ENCODE measurements around the gene ST8SIA4. TPM values are rescaled to one million over a fixed set of nuclear protein-coding genes. Genes with fewer than 3 reads are reported as not detected.
"Not testable (repeated sequence)": the region's sequence is repeated elsewhere in the genome, so short reads cannot be mapped to it uniquely, and the experiment has no call there.

ST8SIA4 gene
- total RNA-seq, 1 donor from 2014 or later: 9.4 TPM

DNA sequence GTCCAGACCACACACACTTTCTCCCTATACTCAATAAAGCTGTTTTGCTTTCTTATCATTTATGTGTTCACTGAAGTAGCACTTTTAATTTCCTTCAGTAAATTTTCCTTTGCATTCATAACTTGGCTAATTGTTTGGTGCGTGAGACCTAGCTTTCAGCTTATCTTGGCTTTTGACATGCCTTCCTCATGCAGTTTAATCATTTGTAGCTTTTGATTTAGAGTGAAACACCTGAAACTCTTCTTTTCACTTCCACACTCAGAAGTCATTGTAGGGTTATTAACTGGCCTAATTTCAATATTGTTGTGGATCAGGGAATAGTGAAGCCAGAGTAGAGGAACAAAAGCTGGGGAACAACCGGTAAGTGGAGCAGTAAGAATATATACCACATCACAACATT, 114.7 kb downstream of the ST8SIA4 start:
- DNase-seq (ENCODE audit: low spot score): no peak

DNA sequence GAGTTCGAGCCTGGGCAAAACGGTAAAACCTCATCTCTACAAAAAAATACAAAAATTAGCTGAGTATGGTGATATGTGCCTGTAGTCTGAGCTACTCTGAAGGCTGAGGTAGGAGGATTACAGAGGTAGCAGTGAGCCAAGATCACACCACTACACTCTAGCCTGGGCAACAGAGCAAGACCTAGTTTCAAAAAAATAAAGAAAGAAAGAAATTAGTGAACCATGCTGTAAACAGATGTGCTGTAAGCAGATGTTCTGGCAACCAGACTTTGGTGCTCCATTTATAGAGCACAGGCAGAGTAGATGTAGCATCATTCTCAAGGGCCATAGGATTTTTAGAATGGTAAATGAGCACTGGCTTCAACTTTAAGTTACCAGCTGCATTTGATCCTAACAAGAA, 115.4 kb downstream of the ST8SIA4 start:
- DNase-seq (ENCODE audit: low spot score): no peak

DNA sequence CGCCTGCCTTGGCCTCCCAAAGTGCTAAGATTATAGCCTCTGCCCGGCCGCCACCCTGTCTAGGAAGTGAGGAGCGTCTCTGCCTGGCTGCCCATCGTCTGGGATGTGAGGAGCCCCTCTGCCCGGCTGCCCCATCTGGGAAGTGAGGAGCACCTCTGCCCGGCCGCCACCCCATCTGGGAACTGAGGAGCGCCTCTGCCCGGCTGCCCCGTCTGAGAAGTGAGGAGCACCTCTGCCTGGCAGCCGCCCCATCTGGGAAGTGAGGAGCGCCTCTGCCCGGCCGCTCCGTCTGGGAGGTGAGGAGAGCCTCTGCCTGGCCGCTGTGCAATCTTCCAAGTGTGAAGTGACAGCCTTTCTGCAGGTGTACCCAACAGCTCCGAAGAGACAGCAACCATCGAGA, 117.5 kb downstream of the ST8SIA4 start:
- not testable (repeated sequence) for DNase-seq (ENCODE audit: low spot score)

DNA sequence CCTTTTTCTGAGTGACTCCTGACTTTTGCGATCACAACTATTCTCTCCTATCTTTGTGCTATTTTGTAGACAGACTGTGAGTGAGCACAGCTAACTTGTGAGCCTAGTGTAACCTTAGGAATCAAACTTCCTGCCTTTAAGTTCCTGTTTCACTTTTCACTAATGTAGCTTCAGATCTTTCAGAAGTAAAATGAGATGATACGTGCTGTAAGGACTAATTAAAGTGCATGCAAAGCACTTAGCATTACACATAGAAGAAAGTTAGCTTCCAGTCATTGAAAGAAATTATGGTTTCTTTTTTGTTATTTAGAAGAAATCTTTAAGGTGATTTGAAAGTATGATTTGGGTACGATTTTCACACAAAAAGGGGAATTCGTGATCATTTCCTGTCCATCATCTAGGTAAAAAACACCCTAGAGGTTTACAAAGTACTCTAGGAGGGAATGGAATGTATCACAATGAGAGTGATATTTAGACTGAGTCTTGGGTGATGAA, 122.7 kb downstream of the ST8SIA4 start:
- no peak for DNase-seq (ENCODE audit: low spot score)

DNA sequence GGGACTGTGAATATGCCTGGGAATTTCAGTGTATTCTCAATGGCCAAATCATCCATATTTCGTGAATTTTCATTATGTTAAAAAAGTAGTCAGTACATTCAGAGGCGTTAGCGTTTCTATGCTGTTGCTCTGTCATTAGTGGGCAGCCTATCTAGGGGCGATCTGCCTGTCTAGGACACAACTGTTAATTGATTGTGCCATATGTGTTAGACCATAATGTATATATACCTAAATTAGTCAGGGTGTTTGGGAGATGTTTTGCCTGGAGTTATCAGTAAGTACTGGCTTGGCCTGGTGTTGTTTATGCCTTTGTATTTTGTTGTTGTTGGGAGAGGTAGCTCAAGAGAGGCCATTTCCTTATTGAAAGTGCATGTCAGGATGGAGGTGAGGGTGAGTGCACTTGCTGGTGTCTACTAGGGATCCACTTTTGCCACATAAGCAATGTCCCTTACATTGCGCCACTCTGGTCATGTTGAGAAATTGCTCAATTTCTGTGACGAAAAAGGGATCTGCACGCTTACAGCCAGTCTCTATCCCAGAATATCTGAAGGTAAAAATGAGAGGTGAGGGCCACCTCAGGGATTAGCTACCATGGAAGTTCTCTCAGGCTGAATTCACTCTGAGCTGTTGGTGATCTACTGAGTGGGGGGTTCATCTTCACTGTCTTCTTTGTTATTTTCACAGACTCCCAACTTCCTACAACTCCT, 123.3 kb downstream of the ST8SIA4 start:
- DNase-seq (ENCODE audit: low spot score): peak; percentile 38

DNA sequence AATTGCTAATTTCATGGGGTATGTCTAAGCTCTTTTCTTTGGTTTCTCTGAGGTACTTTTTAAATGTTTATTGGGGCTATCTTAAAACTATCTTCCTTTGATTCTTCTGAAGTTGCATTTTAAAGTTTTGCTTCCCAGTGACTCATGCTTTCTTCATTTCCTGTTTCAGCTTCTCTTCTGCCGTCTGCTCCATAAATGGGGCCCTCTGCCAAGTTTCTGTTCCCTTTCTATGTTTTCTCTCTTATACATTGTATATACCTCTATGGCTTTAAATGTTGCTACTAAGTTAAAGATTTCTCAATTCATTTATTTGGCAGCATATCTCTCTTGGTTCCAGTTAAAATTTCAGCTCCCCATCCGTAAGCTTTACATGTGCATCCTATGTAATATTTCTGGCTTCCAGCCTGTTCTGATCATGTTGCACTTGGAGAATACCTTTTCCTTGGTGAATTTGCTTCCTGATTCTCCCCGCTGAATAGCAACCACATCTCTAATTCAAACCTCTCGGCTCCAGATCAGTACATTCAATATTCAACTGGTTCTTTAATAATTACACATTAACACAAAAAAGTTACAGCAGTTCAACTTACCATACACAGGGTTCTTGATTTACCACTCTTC, 125.3 kb downstream of the ST8SIA4 start:
- peak; percentile 38 for DNase-seq (ENCODE audit: low spot score)

DNA sequence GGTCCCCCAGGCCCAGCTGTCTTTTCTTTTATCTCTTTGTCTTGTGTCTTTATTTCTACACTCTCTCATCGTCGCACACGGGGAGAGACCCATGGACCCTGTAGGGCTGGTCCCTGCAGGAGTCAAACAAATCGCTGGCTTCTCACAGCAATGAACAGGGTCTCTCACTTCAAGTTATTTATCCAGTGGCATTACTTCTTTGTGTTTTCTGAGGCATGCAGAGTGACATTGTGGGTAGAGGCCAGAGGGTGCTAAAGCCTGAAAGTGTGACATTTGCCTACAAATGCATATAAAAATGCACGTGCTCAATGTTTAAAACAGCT, 127.6 kb downstream of the ST8SIA4 start:
- DNase-seq (ENCODE audit: low spot score): no peak

DNA sequence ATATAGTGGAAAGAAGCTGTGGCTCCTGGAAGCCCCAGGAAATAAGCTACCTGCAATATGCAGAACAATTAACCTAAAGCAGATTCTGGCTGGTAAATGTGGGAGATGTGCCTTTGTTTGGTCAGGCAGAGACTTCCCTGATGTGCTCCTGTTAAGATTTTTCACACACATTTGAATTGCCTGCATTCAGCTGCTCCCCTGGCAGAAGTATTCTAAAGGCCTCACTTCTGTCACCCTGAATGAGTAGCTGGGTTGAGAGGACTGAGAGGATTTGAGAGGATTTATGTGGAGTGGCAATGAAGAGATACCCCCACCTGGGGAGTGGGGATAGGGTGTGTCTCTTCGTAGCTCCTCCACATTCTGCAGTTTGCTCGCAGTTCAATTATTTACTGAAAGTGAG, 130.5 kb downstream of the ST8SIA4 start:
- no peak for DNase-seq (ENCODE audit: low spot score)

DNA sequence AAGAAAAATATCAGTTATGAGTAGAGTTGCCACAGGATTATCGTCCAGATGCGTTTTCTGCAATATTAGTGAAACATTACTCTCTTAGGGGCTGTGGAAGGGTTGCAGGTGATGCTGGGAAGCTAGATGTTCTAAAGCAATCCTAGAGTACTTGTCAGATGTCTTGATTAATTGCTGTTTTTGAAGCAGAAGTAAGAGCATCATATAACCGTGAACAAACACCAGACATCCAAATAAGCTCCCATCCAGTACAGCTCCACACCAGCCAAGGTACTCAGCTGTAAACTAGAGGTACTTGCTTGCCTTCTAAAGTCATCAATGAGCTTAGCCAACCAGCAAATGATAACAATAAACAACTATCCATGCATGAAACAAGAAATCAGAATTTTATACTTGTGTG, 131.1 kb downstream of the ST8SIA4 start:
- DNase-seq (ENCODE audit: low spot score): no peak

DNA sequence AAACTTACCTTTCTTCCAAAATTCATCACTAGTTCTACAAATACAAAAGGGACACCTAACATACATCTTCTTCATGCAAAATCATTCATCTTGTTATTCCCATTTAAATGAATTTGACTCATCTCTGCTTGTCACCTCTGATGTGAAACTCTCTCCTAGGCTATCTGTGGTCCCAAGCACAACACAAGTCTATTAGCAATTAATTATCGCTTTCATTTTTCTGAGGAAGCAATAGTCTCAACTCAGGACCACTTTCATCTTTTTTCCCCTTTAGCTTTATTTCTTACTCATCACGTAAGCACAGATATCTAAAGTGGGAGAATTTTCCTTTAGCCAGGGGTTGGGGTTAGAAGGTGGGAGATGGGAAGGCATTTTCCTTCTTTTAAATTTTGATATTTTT, 131.9 kb downstream of the ST8SIA4 start:
- no peak for DNase-seq (ENCODE audit: low spot score)

DNA sequence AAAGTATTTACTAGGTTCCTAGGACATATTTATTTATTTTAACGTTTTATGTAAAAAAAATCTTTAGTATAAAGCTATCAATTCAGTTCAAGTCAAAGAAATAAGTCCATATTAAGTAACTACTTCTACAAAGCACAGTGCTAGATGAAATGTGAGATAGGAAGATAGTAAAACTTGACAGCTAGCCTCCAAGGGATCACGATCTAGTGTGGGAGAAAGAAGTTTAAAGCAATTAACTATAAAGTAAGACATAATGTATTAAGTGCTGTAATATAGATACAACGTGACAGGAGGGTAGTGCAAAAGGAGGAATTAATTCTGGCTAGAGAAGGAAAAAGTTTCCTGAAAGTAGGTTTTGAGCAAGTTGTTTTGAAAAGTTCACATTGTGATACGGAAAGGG, 134.9 kb downstream of the ST8SIA4 start:
- DNase-seq (ENCODE audit: low spot score): no peak

DNA sequence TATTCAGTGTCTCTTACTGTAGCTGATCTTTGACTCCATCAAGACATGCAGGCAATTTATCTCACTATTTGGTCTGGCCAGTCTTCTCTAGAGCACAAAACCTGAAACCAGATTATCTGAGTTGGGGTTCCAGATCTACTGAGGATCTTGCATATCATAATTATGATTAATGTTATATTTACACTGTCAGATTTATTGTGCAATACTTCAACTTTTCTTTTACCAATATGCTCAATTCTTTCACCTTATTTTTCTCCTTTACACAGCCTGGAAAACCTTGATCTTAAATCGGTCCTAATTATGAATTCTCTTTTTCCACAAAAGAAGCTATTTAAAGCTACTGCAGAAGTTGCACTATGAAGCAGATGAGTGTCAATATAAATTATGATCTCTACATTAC, 140.1 kb downstream of the ST8SIA4 start:
- DNase-seq (ENCODE audit: low spot score): no peak

DNA sequence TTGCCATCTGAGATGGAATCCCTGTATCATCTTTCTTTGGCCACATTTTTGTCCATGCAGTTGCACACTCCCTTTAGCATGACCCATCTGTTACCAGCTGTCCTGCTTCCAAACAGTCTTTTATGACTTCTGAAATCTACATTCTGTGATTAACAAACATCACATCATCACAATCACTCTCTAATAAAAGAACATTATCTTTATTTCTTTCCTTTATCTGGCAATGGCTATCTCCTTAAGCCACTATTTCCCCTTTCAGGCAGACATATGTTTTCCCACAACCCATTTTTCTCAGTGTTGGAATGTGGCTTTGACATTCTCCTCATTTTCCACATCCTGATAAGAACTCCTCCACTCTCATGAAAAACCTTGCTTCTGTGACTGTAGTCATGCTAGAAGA, 141.0 kb downstream of the ST8SIA4 start:
- DNase-seq (ENCODE audit: low spot score): no peak

DNA sequence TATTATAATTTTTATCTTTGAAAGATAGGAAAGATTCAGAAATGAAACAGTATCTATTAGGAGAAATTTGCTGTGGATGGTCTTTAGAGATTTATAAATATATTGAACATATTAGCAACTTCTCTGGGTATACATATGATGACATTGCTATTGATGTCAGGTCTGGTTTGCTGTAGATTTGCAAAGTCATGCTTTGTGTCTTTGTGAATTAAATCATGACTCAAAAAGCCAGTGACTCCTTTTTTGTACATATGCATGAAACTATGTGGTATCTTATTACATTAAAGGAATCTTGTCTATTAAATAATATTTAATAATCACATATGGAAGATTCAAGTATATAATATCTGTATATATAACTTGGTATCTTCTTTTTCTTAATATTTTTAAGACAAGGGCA, 141.9 kb downstream of the ST8SIA4 start:
- DNase-seq (ENCODE audit: low spot score): no peak

DNA sequence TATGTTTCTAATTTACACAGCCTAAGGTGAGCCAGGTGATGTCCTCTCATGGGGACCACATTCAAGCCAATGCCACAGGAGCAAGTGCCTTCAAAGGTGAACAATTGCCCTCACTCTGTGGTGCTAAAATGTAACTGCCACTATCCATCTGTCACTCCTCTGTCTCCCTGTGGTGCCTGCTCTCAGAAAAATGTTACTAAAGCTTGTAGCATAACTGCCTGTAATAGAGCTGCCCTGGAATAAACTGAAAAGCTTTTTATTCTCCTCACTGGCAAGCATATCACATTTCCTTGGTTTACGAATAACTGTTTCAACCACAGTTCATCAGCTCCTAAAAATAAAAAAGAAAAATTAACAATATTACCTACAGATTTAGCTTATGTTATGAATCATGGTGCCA, 142.4 kb downstream of the ST8SIA4 start:
- DNase-seq (ENCODE audit: low spot score): no peak

DNA sequence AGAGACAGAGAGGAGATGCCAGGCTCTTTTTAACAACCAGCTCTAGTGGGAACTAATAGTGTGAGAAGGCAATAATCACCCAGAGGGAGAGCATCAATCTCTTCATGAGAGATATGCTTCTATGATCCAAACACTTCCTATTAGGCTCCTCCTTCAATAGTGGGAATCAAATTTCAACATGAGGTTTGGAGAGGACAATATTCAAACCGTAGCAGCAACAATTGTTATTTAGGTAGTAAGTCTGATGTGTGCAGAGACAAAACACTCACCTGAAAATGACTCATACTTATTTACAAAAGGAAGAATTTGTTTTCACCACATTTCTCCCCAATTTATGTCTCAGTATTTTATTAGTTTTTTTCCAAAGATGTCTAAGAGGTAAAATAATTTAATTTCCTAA, 144.3 kb downstream of the ST8SIA4 start:
- no peak for DNase-seq (ENCODE audit: low spot score)

DNA sequence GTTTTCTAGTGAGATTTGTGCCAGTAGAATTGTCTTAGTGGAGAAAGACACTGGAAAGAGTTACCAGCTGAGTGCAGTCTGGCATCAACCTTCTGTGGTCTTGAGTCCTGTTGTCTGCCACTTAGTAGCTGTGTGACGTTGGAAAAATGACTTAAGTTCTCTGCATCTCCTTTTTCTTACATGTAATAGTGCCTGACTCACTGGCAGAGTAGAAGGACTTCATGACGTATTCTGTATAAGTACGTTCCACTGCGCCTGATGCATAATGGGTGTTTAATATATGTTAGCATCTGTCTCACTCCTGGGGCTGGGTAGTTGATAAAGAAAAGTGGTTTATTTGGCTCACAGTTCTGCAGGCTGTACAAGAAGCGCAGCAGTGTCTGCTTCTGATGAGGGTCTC, 144.8 kb downstream of the ST8SIA4 start:
- no peak for DNase-seq (ENCODE audit: low spot score)

DNA sequence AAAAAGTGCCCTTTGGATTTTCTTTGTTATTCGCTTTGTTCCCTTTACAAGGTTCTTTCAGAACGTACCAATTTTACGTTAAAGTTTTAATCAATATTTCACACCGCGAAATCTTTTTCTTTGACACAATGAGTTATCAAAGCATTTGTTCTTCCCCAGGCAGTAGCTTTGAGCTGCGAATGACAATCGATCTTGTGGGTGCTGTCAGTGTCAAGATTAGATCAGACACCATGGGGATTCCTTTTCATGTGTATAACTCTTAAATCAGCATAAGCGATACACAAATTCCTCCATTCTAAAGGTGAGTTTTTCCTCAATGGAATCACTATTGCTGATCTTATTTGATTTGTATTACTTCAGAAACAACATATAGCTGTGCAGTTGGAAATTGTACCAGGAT, 145.5 kb downstream of the ST8SIA4 start:
- DNase-seq (ENCODE audit: low spot score): no peak
